ES-I3 (cell line): ENCODE data around the gene FAM83C.

Experiments used
- H3K36me3 ChIP-seq: 2 replicates; pipeline ENCODE4 v1.6.1; 2013; ENCODE audit warnings: mild to moderate bottlenecking, low read length, control low read depth, moderate library complexity; ENCODE audit not compliant: insufficient read depth
- H3K4me1 ChIP-seq: 2 replicates; pipeline ENCODE4 v1.6.1; 2013; ENCODE audit warnings: mild to moderate bottlenecking, control low read depth, low read length; ENCODE audit not compliant: insufficient read depth
- H3K9ac ChIP-seq: 2 replicates; pipeline ENCODE4 v1.6.1; 2013; ENCODE audit warnings: low read depth, mild to moderate bottlenecking, low read length, moderate library complexity
- H3K9me3 ChIP-seq: 2 replicates; pipeline ENCODE4 v1.6.1; 2013; ENCODE audit warnings: mild to moderate bottlenecking, low read length, moderate library complexity; ENCODE audit not compliant: control insufficient read depth, insufficient read depth

FAM83C gene

GRCh38 chr20:35297155-35297554 lies 4.9 kb upstream of the FAM83C start:
- no peaks in the 10 kb centered on the region for H3K9me3 ChIP-seq
- H3K9ac ChIP-seq = no peak overlapping the region
- H3K4me1 ChIP-seq = no peaks in the 10 kb centered on the region
- H3K36me3 ChIP-seq = no peaks in the 10 kb centered on the region

GRCh38 chr20:35296101-35296554 lies 3.9 kb upstream of the FAM83C start:
- no peaks in the 10 kb centered on the region for H3K4me1 ChIP-seq
- no peaks in the 10 kb centered on the region for H3K9me3 ChIP-seq
- no peaks in the 10 kb centered on the region for H3K36me3 ChIP-seq
- H3K9ac ChIP-seq = no peak overlapping the region

GRCh38 chr20:35295674-35296073 lies 3.4 kb upstream of the FAM83C start:
- Histone ChIP-seq H3K4me1 (no peaks in the 10 kb centered on the region), H3K9ac (no peak overlapping the region), H3K36me3 (no peaks in the 10 kb centered on the region), H3K9me3 (no peaks in the 10 kb centered on the region)

GRCh38 chr20:35295058-35295457 lies 2.8 kb upstream of the FAM83C start:
- Histone ChIP-seq H3K36me3 (no peaks in the 10 kb centered on the region), H3K9ac (no peak overlapping the region), H3K4me1 (no peaks in the 10 kb centered on the region), H3K9me3 (no peaks in the 10 kb centered on the region)

GRCh38 chr20:35294293-35294685 lies 2.1 kb upstream of the FAM83C start:
- Histone ChIP-seq H3K9ac (no peak overlapping the region), H3K4me1 (no peaks in the 10 kb centered on the region), H3K9me3 (no peaks in the 10 kb centered on the region), H3K36me3 (no peaks in the 10 kb centered on the region)

GRCh38 chr20:35293303-35294292 lies 1.4 kb upstream of the FAM83C start:
- H3K9ac ChIP-seq = no peak overlapping the region
- no peaks in the 10 kb centered on the region for H3K4me1 ChIP-seq
- H3K36me3 ChIP-seq = no peaks in the 10 kb centered on the region
- no peaks in the 10 kb centered on the region for H3K9me3 ChIP-seq

- no peaks in the 10 kb centered on the region for H3K9me3 ChIP-seq
- no peak overlapping the region for H3K9ac ChIP-seq
- H3K36me3 ChIP-seq = no peaks in the 10 kb centered on the region
- no peaks in the 10 kb centered on the region for H3K4me1 ChIP-seq
Observed at GRCh38 chr20:35292504-35293285, 470 bp upstream of the FAM83C start.

GRCh38 chr20:35290887-35291417 lies 1.3 kb downstream of the FAM83C start:
- H3K36me3 ChIP-seq = no peaks in the 10 kb centered on the region
- H3K9ac ChIP-seq = no peak overlapping the region
- no peaks in the 10 kb centered on the region for H3K9me3 ChIP-seq
- no peaks in the 10 kb centered on the region for H3K4me1 ChIP-seq

- H3K9ac ChIP-seq = no peak overlapping the region
- H3K4me1 ChIP-seq = no peaks in the 10 kb centered on the region
- H3K36me3 ChIP-seq = no peaks in the 10 kb centered on the region
- H3K9me3 ChIP-seq = no peaks in the 10 kb centered on the region
Observed at GRCh38 chr20:35290186-35290886, 1.9 kb downstream of the FAM83C start.

- no peaks in the 10 kb centered on the region for H3K36me3 ChIP-seq
- H3K9ac ChIP-seq = no peak overlapping the region
- H3K9me3 ChIP-seq = no peaks in the 10 kb centered on the region
- no peaks in the 10 kb centered on the region for H3K4me1 ChIP-seq
Observed at GRCh38 chr20:35288325-35289060, 3.7 kb downstream of the FAM83C start.

GRCh38 chr20:35287509-35288324 lies 4.5 kb downstream of the FAM83C start:
- no peak overlapping the region for H3K9ac ChIP-seq
- H3K9me3 ChIP-seq = no peaks in the 10 kb centered on the region
- H3K36me3 ChIP-seq = no peaks in the 10 kb centered on the region; the same call in 1 of the 2 replicates
- H3K4me1 ChIP-seq = no peaks in the 10 kb centered on the region

GRCh38 chr20:35286899-35287508 lies 5.2 kb downstream of the FAM83C start:
- Histone ChIP-seq H3K9ac (no peak overlapping the region), H3K9me3 (no peaks in the 10 kb centered on the region), H3K36me3 (peaks cover 2% of the 10 kb centered on the region), H3K4me1 (no peaks in the 10 kb centered on the region)
